Measurements from ENCODE around the gene C5AR2.
A peak's percentile ranks its signal among the peaks of the same experiment; 100 is the strongest.

Gene C5AR2

DNA sequence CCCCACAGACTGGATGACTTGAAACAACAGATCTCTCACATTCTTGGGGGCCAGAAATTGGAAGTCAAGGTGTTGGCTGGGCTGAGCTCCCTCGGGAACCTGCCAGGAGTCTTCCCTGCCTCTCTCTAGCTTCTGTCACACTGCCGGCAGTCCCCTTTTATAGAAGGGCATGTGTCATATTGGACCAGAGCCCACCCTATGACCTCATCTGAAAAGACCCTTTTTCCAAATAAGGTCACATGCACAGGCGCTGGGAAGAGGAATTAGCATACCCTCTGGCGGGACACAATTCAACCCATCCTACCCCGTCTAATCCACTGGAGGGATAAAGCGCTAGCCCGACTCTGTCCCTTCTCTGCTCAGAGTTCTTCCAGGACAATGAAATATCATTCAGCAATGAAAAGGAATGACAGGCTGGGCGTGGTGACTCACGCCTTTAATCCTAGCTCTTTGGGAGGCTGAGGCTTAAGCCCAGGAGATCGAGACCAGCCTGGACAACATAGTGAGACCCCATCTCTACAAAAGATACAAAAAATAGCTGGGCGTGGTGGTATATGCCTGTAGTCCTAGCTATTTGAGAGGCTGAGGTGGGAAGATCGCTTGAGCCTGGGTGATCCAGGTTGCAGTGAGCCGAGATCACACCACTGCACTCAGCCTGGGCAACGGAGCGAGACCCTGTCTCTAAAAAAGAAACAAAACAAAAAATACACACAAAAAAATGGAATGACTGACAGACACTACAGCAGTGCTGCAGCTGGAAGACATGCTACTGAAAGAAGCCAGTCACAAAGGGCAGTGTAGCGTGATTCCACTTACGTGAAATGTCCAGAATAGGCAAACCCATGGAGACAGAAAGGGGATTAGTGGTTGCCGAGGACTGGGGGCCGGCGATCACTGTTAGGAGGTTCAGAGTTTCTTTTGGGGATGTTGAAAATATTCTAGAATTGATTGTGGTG lies 58.8 kb downstream of the C5AR2 start:
- no peak for DNase-seq

DNA sequence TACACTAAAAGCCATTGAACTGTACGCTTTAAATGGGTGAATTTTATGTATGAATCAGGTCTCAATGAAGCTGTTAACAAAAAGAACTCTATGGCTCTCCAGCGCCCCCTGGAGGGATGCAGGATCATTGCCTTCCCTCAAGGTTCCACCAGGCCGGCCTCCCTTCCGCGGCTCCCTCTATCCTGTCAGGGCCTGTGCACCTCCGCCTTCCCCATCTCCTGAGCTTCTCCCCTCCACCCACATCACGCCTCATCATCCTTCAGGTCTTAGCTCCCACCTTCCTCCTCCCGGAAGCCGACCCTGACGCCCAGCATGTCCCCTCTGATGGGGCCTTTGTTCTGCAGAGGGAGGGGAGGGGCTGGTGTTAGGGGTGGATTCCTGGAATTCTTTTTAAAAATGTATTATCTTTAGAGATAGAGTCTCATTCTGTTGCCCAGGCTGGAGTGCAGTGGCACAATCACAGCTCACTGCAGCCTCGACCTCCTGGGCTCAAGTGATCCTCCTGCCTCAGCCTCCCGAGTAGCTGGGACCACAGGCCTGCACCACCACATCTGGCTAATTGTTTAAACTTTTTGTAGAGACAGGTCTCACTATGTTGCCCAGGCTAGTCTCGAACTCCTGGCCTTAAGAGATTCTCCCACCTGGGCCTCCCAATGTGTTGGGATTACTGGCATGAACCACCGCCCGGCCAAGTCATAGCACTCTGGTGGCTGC lies 59.7 kb downstream of the C5AR2 start:
- DNase-seq, result peak; percentile 23

Measured in NCI-H1092 (cell line).